Stomach (tissue), 9 donors: ENCODE results near the gene OLFML3. TPM values are rescaled to one million over a fixed set of nuclear protein-coding genes. Genes with fewer than 3 reads are reported as not detected.
A peak's percentile ranks its signal among the peaks of the same experiment; 100 is the strongest.

ENCODE experiments used
- DNase-seq, 2 donors: peaks; one replicate each; pipeline versions ENCODE4 v3.0.0 to v3.0.0-alpha.2; 2013 to 2019
- H3K27ac ChIP-seq, 5 donors: fragments of 200-600 bp in 4 of 5; sonication (generic) in 4 of 5; one replicate each; pipeline ENCODE4 v1.5.1; 2013 to 2019; ENCODE audit warnings: mild to moderate bottlenecking in 1 of 5, moderate library complexity in 1 of 5
- H3K27me3 ChIP-seq, 3 donors: fragments of 200-600 bp; sonication (generic); one replicate each; pipeline ENCODE4 v1.5.1; 2017 to 2019; ENCODE audit warnings: mixed run types in 1 of 3
- H3K36me3 ChIP-seq, 4 donors: fragments of 200-600 bp; sonication (generic); 1 replicate in 3 of 4; 2 replicates in 1 of 4; pipeline ENCODE4 v1.5.1; 2016 to 2019
- H3K4me1 ChIP-seq, 4 donors: fragments of 200-600 bp; sonication (generic); one replicate each; pipeline ENCODE4 v1.5.1; 2016 to 2019
- H3K4me3 ChIP-seq, 4 donors: fragments of 200-600 bp; sonication (generic) in 3 of 4; one replicate each; pipeline ENCODE4 v1.5.1; 2016 to 2019; ENCODE audit warnings: mild to moderate bottlenecking in 1 of 4
- H3K9me3 ChIP-seq, 4 donors: fragments of 200-600 bp; sonication (generic); one replicate each; pipeline ENCODE4 v1.5.1; 2016 to 2019
- EP300 ChIP-seq: sonication (generic); formaldehyde crosslinking; IDR thresholded peaks from one replicate; pipeline ENCODE4 v1.6.1; 2017; ENCODE audit warnings: antibody characterized with exemption
- POLR2A ChIP-seq, 4 donors: fragments of 450-650 bp; IDR thresholded peaks; one replicate each; pipeline ENCODE4 v1.6.1; 2016; ENCODE audit warnings: antibody characterized with exemption in 4 of 4, control low read depth in 2 of 4, mild to moderate bottlenecking in 1 of 4, moderate library complexity in 1 of 4
- POLR2AphosphoS5 ChIP-seq, 3 donors: sonication (generic); formaldehyde crosslinking; IDR thresholded peaks; one replicate each; pipeline ENCODE4 v1.6.1; 2016; ENCODE audit warnings: antibody characterized with exemption in 3 of 3
- WGBS, 5 donors: extraction: QIAGEN DNeasy Blood & Tissue Kit in 3 of 5; methylation state at CpG; one replicate each; pipeline versions ENCODE4 v1.1.5 to v1.1.7; 2013 to 2018; 5-methylcytosine and 5-hydroxymethylcytosine counted together
- intact Hi-C: fragments of 100-400 bp; cut with DNase I; formaldehyde crosslinking; loops from one replicate; pipeline ENCODE4 v1.15.1; 2023; ENCODE audit warnings: low total_unique reads
- polyA plus RNA-seq, 3 donors: library from polyadenylated mRNA; stranded (reverse); fragments of 200-250 nt; gene quantifications; one replicate each; pipeline ENCODE4 v1.2.3, GENCODE V29; 2013
- total RNA-seq, 5 donors: library from RNA; depleted of rRNA; stranded (reverse); fragments of >200 nt; gene quantifications; one replicate each; pipeline versions ENCODE4 v1.1.0 to v1.2.3, GENCODE V29; 2014 to 2016
- TF ChIP-seq, protein P1 (sequence below), 7 experiments: fragments of 450-650 bp in 4 of 7; fragments of 200-600 bp in 3 of 7; sonication (generic) in 3 of 7; IDR thresholded peaks; one replicate each; pipeline ENCODE4 v1.5.1; 2016 to 2019; ENCODE audit warnings: antibody characterized with exemption in 7 of 7, control low read depth in 2 of 7, mild to moderate bottlenecking in 1 of 7
- donor health status: healthy with polysubstance abuse.
- donor health status: Bipolar disorder and iron deficiency.
- donor health status: healthy.

OLFML3 gene
- total and polyA plus RNA-seq, 8 donors = 2.9 to 84.3 (median 25.2) TPM

DNA sequence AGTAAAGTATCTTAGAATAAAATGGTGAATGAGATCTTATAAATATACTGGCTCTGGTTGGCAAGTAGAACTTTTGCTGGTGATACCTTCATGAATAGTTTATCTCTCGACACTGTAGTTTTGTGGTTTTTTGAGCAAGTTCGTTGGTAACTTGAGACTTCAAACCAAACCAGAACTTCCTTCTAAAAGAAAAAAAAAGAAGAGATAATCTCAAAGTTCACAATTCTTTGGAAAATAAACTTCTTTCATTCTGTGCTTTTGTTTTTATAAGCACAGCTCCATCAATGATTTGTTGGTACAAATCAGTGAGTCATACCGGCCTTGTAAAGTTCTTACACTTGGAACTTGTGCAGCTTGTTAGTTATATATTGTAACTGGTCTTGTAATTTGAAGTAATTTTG lies 47.8 kb upstream of the OLFML3 start:
- Histone ChIP-seq H3K4me1 (peaks cover 38 to 69% (median 51%) of the 10 kb centered on the region in 4 donors), H3K4me3 (peak overlapping the region; percentile 2 to 99 (median 90)), H3K9me3 (no peaks in the 10 kb centered on the region), H3K27me3 (no peaks in the 10 kb centered on the region), H3K36me3 (no peaks in the 10 kb centered on the region), H3K27ac (peak overlapping the region in 4 of 5 donors; percentile 96 to 99 (median 98))
- WGBS, 5 donors = 5 to 13% (median 6%) methylated on average over 3 of the region's 3 CpGs
- TF ChIP-seq POLR2AphosphoS5 (IDR thresholded peaks at IDR 0.05) = no peak
- TF ChIP-seq, protein P1, sequence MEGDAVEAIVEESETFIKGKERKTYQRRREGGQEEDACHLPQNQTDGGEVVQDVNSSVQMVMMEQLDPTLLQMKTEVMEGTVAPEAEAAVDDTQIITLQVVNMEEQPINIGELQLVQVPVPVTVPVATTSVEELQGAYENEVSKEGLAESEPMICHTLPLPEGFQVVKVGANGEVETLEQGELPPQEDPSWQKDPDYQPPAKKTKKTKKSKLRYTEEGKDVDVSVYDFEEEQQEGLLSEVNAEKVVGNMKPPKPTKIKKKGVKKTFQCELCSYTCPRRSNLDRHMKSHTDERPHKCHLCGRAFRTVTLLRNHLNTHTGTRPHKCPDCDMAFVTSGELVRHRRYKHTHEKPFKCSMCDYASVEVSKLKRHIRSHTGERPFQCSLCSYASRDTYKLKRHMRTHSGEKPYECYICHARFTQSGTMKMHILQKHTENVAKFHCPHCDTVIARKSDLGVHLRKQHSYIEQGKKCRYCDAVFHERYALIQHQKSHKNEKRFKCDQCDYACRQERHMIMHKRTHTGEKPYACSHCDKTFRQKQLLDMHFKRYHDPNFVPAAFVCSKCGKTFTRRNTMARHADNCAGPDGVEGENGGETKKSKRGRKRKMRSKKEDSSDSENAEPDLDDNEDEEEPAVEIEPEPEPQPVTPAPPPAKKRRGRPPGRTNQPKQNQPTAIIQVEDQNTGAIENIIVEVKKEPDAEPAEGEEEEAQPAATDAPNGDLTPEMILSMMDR (IDR thresholded peaks at IDR 0.05) = no peak
- DNase-seq = no peak
- intact Hi-C loops = no loop called here

DNA sequence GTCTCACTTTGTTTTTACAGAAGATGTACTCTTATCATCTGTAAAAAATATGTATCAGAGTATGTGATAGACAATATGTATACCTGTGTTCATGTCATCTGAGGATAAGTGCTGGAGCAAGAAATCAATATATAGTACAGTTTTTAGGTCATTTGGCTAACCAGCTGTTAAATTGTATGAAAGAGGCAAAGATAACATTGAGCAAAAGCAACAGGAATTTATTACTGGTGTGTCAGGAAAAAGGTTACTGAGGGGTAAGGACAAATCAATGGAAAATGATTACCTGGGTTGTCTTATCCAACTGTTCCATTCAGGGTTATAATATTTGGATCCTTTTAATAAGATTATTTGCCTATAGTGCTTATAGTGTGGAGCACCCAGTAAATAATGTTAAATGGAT lies 45.3 kb upstream of the OLFML3 start:
- Histone ChIP-seq H3K4me1 (peaks cover 34 to 74% (median 52%) of the 10 kb centered on the region in 4 donors), H3K27me3 (no peaks in the 10 kb centered on the region), H3K9me3 (no peaks in the 10 kb centered on the region), H3K4me3 (no peak overlapping the region), H3K36me3 (no peaks in the 10 kb centered on the region), H3K27ac (no peak overlapping the region)
- intact Hi-C loops = no loop called here
- no peak for DNase-seq
- TF ChIP-seq, protein P1 (IDR thresholded peaks at IDR 0.05) = no peak
- TF ChIP-seq POLR2A (IDR thresholded peaks at IDR 0.05) = no peak
- no peak for TF ChIP-seq EP300
- TF ChIP-seq POLR2AphosphoS5 (IDR thresholded peaks at IDR 0.05) = no peak

DNA sequence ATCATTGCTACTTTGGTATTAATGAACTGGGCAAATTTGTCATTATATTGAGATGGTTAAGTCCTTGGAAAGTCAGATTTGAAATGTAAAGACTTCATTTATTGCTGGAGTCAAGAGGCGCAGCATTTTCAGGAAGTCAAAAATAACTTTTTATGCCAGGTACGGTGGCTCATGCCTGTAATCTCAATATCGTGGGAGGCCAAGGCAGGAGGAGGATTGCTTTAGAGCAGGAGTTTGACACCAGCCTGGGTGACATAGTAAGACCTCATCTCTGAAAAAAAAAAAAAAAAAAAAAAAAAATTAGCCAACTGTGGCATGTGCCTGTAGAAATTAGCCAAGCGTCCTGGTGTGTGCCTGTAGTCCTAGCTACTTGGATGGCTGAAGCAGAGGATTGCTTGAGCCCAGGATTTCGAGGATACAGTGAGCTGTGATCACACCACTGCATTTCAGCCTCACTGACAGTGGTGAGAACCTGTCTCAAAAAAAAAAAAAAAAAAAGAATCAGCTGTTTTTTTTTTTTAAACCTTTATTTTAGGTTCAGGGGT lies 44.7 kb upstream of the OLFML3 start:
- peaks cover 34 to 80% (median 55%) of the 10 kb centered on the region in 4 donors for H3K4me1 ChIP-seq
- H3K27ac ChIP-seq = no peak overlapping the region
- WGBS, 5 donors = 72 to 82% (median 79%) methylated on average over 5 of the region's 5 CpGs
- TF ChIP-seq POLR2A (IDR thresholded peaks at IDR 0.05) = no peak
- no peak for TF ChIP-seq POLR2AphosphoS5 (IDR thresholded peaks at IDR 0.05)
- no peak for TF ChIP-seq EP300
- TF ChIP-seq, protein P1 (IDR thresholded peaks at IDR 0.05) = no peak
- no peak overlapping the region for H3K4me3 ChIP-seq
- H3K36me3 ChIP-seq = no peaks in the 10 kb centered on the region
- DNase-seq = no peak
- H3K27me3 ChIP-seq = no peaks in the 10 kb centered on the region
- no peaks in the 10 kb centered on the region for H3K9me3 ChIP-seq
- intact Hi-C loops = no loop called here

DNA sequence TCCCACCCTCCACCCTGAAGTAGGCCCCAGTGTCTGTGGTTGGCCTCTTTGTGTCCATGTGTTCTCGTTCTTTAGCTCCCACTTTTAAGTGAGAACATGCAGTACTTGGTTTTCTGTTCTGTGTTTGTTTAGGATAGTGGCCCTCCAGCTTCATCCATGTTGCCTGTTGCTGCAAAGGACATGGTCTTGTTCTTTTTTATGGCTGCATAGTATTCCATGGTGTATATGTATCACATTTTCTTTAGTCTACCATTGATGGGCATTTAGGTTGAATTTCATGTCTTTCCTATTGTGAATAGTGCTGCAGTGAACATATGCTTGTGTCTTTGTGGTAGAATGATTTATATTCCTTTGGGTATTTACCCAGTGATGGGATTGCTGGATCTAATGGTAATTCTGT lies 44.1 kb upstream of the OLFML3 start:
- intact Hi-C loops = no loop called here
- Histone ChIP-seq H3K36me3 (no peaks in the 10 kb centered on the region), H3K27ac (no peak overlapping the region), H3K4me3 (no peak overlapping the region), H3K4me1 (peaks cover 34 to 86% (median 58%) of the 10 kb centered on the region in 4 donors), H3K27me3 (no peaks in the 10 kb centered on the region), H3K9me3 (no peaks in the 10 kb centered on the region)
- WGBS, 5 donors = 94 to 100% (median 97%) methylated on average over 1 of the region's 1 CpG
- TF ChIP-seq POLR2AphosphoS5 (IDR thresholded peaks at IDR 0.05) = no peak
- TF ChIP-seq EP300 = no peak
- no peak for TF ChIP-seq POLR2A (IDR thresholded peaks at IDR 0.05)
- TF ChIP-seq, protein P1 (IDR thresholded peaks at IDR 0.05) = no peak
- no peak for DNase-seq
